ENCODE results near the gene VAMP5. TPM values are rescaled to one million over a fixed set of nuclear protein-coding genes. Genes with fewer than 3 reads are reported as not detected.
"Not testable (repeated sequence)": the region's sequence is repeated elsewhere in the genome, so short reads cannot be mapped to it uniquely, and the experiment has no call there.

VAMP5 gene
- total and polyA plus RNA-seq, 12 donors = 25.8 to 146 (median 39.4) TPM

GRCh38 chr2:85553184-85553583, 31.0 kb upstream of the VAMP5 start:
- peaks cover 0 to 99% (median 44%) of the 10 kb centered on the region in 9 donors for H3K36me3 ChIP-seq
- H3K9me3 ChIP-seq = no peaks in the 10 kb centered on the region
- TF ChIP-seq CTCF (IDR thresholded peaks at IDR 0.05) = no peak
- ATAC-seq (no peak), DNase-seq (no peak)
- H3K4me1 ChIP-seq = peaks cover 0 to 26% (median 0%) of the 10 kb centered on the region in 9 donors
- intact Hi-C loops (cut with DNase I) = loop anchor here in 2 of 10 donors (2.0 kb wide), 1 partner anchor 132 kb away; no protein-coding TSS in a partner anchor
- no peak overlapping the region for H3K27ac ChIP-seq
- 83 to 86% methylated on average over 6 of the region's 6 CpGs for WGBS, 2 donors
- no peaks in the 10 kb centered on the region for H3K27me3 ChIP-seq
- H3K4me3 ChIP-seq = no peak overlapping the region

- Histone ChIP-seq H3K36me3 (peaks cover 0 to 93% (median 41%) of the 10 kb centered on the region in 9 donors), H3K27me3 (no peaks in the 10 kb centered on the region), H3K9me3 (no peaks in the 10 kb centered on the region), H3K4me3 (no peak overlapping the region), H3K27ac (no peak overlapping the region), H3K4me1 (peaks cover 0 to 30% (median 10%) of the 10 kb centered on the region in 9 donors)
- ATAC-seq = no peak
- DNase-seq = no peak
- intact Hi-C loops (cut with DNase I) = no loop called here
- WGBS, 2 donors = 90 to 95% methylated on average over 3 of the region's 3 CpGs
- no peak for TF ChIP-seq CTCF (IDR thresholded peaks at IDR 0.05)
Measured at GRCh38 chr2:85554980-85555612, 29.1 kb upstream of the VAMP5 start.

- H3K27ac ChIP-seq = no peak overlapping the region
- no peak overlapping the region for H3K4me3 ChIP-seq
- WGBS, 2 donors = 94 to 96% methylated on average over 5 of the region's 5 CpGs
- intact Hi-C loops (cut with DNase I) = no loop called here
- no peak for DNase-seq
- H3K27me3 ChIP-seq = no peaks in the 10 kb centered on the region
- H3K4me1 ChIP-seq = peaks cover 0 to 32% (median 22%) of the 10 kb centered on the region in 9 donors
- H3K36me3 ChIP-seq = peaks cover 0 to 73% (median 32%) of the 10 kb centered on the region in 9 donors
- TF ChIP-seq CTCF (IDR thresholded peaks at IDR 0.05) = no peak
- H3K9me3 ChIP-seq = no peaks in the 10 kb centered on the region
- ATAC-seq = no peak
Measured at GRCh38 chr2:85557130-85557529, 27.1 kb upstream of the VAMP5 start.

- TF ChIP-seq CTCF (IDR thresholded peaks at IDR 0.05) = no peak
- no peak for ATAC-seq
- H3K27me3 ChIP-seq = no peaks in the 10 kb centered on the region
- peaks cover 0 to 32% (median 24%) of the 10 kb centered on the region in 9 donors for H3K4me1 ChIP-seq
- no peak overlapping the region for H3K27ac ChIP-seq
- no peak overlapping the region for H3K4me3 ChIP-seq
- intact Hi-C loops (cut with DNase I) = no loop called here
- peaks cover 0 to 62% (median 27%) of the 10 kb centered on the region in 9 donors for H3K36me3 ChIP-seq
- WGBS, 2 donors = 98 to 100% methylated on average over 1 of the region's 1 CpG
- no peaks in the 10 kb centered on the region for H3K9me3 ChIP-seq
- DNase-seq = no peak
Measured at GRCh38 chr2:85558160-85558559, 26.1 kb upstream of the VAMP5 start.

- not testable (repeated sequence) for DNase-seq, H3K27me3 ChIP-seq, H3K9me3 ChIP-seq, ATAC-seq
- H3K4me3 ChIP-seq = peak overlapping the region in 9 of 10 donors; percentile 79 to 91 (median 86)
- 85 to 86% methylated on average over 12 of the region's 12 CpGs for WGBS, 2 donors
- intact Hi-C loops (cut with DNase I) = loop anchor here in 8 of 10 donors (2.0 to 10.0 kb wide), 6 partner anchors 37 to 56 kb away; partner anchors contain the start of genes TMEM150A (in 5 of the 8), C2orf68 (in 2 of the 8), RNF181 (in 2 of the 8) and USP39 (in 2 of the 8)
- H3K36me3 ChIP-seq = peaks cover 0 to 40% (median 6%) of the 10 kb centered on the region in 9 donors
- peaks cover 0 to 36% (median 27%) of the 10 kb centered on the region in 9 donors for H3K4me1 ChIP-seq
- H3K27ac ChIP-seq = peak overlapping the region in 4 of 10 donors; percentile 89 to 97 (median 94)
Measured at GRCh38 chr2:85560403-85560726, 23.9 kb upstream of the VAMP5 start.

All from heart right ventricle (tissue), 16 donors.